Measurements from ENCODE around the gene ZNF638.

GRCh38 chr2:71332435-71332796, 834 bp downstream of the ZNF638 start:
- TF ChIP-seq CTCF (IDR thresholded peaks at IDR 0.05; ENCODE audit: low read length) (no peak), EZH2 (IDR thresholded peaks at IDR 0.05; ENCODE audit: borderline replicate concordance, low read length) (no peak)

All from OCI-LY1 (cell line).